ENCODE measurements around the gene CNOT1.

CNOT1 gene

GRCh38 chr16:58535100-58535499, 94.5 kb downstream of the CNOT1 start:
- in situ Hi-C loops (cut with MboI; ENCODE audit: low pct_unique_long_range_greater_than_20kb, low sequenced_read_pairs) = no loop called here
- no peak for DNase-seq

GRCh38 chr16:58533751-58534470, 95.7 kb downstream of the CNOT1 start:
- DNase-seq = no peak
- in situ Hi-C loops (cut with MboI; ENCODE audit: low pct_unique_long_range_greater_than_20kb, low sequenced_read_pairs) = no loop called here

GRCh38 chr16:58532414-58532813, 97.2 kb downstream of the CNOT1 start:
- in situ Hi-C loops (cut with MboI; ENCODE audit: low pct_unique_long_range_greater_than_20kb, low sequenced_read_pairs) = no loop called here
- no peak for DNase-seq

- in situ Hi-C loops (cut with MboI; ENCODE audit: low pct_unique_long_range_greater_than_20kb, low sequenced_read_pairs) = no loop called here
- DNase-seq = no peak
Observed at GRCh38 chr16:58530179-58530578, 99.4 kb downstream of the CNOT1 start.

GRCh38 chr16:58519707-58520106, 109.9 kb downstream of the CNOT1 start:
- in situ Hi-C loops (cut with MboI; ENCODE audit: low pct_unique_long_range_greater_than_20kb, low sequenced_read_pairs) = no loop called here
- DNase-seq = no peak

GRCh38 chr16:58518980-58519368, 110.7 kb downstream of the CNOT1 start:
- in situ Hi-C loops (cut with MboI; ENCODE audit: low pct_unique_long_range_greater_than_20kb, low sequenced_read_pairs) = no loop called here

GRCh38 chr16:58518083-58518979, 111.3 kb downstream of the CNOT1 start:
- in situ Hi-C loops (cut with MboI; ENCODE audit: low pct_unique_long_range_greater_than_20kb, low sequenced_read_pairs) = no loop called here
- no peak for DNase-seq

More at GRCh38 chr16:58518980-58519368, 110.7 kb downstream of the CNOT1 start:
- no peak for DNase-seq

- DNase-seq = peak; percentile 21
- in situ Hi-C loops (cut with MboI; ENCODE audit: low pct_unique_long_range_greater_than_20kb, low sequenced_read_pairs) = no loop called here
Observed at GRCh38 chr16:58516768-58517107, 112.9 kb downstream of the CNOT1 start.

- in situ Hi-C loops (cut with MboI; ENCODE audit: low pct_unique_long_range_greater_than_20kb, low sequenced_read_pairs) = no loop called here
- DNase-seq = peak; percentile 41
Observed at GRCh38 chr16:58515871-58516767, 113.5 kb downstream of the CNOT1 start.

GRCh38 chr16:58515125-58515870, 114.3 kb downstream of the CNOT1 start, which contains the start of gene SETD6:
SETD6 (plus strand) TSS chr16:58515517; CDS start chr16:58515538, 21 bp downstream.
- in situ Hi-C loops (cut with MboI; ENCODE audit: low pct_unique_long_range_greater_than_20kb, low sequenced_read_pairs) = no loop called here
- peak; percentile 82 for DNase-seq

GRCh38 chr16:58513874-58514273, 115.8 kb downstream of the CNOT1 start:
- DNase-seq = no peak
- in situ Hi-C loops (cut with MboI; ENCODE audit: low pct_unique_long_range_greater_than_20kb, low sequenced_read_pairs) = no loop called here

- DNase-seq = peak; percentile 69
- in situ Hi-C loops (cut with MboI; ENCODE audit: low pct_unique_long_range_greater_than_20kb, low sequenced_read_pairs) = no loop called here
Observed at GRCh38 chr16:58511933-58512815, 117.5 kb downstream of the CNOT1 start.

GRCh38 chr16:58510776-58511628, 118.6 kb downstream of the CNOT1 start:
- in situ Hi-C loops (cut with MboI; ENCODE audit: low pct_unique_long_range_greater_than_20kb, low sequenced_read_pairs) = no loop called here
- DNase-seq = no peak

- no peak for DNase-seq
- in situ Hi-C loops (cut with MboI; ENCODE audit: low pct_unique_long_range_greater_than_20kb, low sequenced_read_pairs) = no loop called here
Observed at GRCh38 chr16:58510097-58510775, 119.4 kb downstream of the CNOT1 start.

GRCh38 chr16:58509256-58510096, 120.2 kb downstream of the CNOT1 start:
- in situ Hi-C loops (cut with MboI; ENCODE audit: low pct_unique_long_range_greater_than_20kb, low sequenced_read_pairs) = no loop called here
- DNase-seq = no peak
